Brain pericyte (primary cell): Measurements from ENCODE around the gene CBX4.

Source experiments
- DNase-seq: peaks from one replicate; pipeline ENCODE4 v3.0.0-alpha.2; 2012; ENCODE audit warnings: low read depth, low spot score

CBX4 gene

DNA sequence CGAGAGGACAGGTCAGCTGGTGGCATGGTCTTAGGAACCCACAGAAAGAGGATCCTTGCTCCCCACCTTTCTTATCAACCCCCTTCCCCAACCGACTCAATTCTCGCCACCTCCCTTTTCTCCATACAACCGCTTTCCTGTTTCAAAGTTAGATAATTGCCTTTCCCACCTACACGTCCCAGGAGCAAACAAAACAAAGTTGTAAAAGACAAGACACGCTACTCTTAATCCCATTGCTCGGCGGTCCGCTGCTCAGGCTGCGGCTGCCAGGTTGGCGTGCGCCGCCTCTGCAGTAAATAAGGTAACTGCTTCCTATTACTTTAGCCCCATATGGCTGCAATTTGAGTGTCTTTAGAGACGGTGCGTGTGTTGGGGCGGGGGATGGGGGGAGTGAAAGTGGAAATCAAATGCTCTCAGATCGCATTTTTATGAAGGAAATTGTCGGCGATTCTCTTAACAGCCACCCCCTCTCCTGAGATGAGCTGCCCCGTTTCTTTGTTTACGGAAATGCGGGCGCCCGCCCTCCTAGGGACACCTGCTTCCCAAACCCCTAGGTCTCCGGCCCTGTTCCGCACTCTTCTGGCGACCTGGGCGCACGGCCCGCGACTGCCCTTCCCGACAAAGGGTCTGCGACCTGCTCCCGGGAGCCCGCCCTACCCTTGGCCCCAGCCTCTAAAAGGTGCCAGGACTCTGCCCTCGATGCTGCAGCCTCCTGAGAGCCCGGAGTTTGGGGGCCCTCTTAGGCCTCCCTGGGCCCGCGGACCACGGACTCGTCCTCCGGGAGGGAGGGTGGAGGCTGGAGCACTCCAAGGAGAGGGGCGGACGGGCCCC is 38.7 kb downstream of the CBX4 start:
- no peak for DNase-seq

DNA sequence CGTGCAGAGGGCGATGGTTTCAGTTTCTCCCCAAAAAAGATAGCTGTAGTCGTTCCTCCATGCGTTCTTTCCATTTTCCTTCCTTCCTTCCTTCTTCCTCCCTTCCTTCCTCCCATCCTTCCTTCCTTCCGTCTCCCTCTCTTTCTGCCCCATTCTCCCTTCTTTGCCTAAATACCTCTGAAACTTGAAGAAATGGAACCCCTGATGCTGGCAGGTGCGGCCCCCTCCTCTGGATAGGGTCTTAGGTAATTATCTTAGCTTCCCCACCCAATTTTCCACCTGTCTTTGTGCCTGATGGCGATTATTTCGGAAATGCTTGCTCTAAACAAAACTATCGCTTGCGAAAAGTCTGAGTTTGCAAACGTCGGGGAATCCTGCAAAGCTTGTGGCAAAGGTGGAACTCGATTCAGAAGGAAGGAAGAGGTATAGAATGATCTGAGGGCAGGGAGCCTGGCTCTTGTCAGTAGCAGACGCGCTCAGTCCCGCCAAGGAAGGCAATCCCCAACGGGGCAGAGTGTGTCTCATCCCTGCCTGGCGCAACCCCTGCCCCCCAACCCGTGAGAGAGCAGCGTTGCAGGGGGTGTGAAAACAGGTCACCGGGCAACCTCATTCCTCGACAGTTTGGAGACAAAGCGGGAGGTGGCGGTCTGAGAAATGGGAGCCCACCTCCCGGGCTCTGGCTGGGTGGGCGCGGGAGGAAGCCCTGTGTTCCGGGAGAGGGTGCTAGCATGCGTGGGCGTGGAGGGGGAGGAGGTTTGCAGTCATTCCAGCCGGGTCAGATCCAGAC is 39.5 kb downstream of the CBX4 start:
- DNase-seq = no peak

DNA sequence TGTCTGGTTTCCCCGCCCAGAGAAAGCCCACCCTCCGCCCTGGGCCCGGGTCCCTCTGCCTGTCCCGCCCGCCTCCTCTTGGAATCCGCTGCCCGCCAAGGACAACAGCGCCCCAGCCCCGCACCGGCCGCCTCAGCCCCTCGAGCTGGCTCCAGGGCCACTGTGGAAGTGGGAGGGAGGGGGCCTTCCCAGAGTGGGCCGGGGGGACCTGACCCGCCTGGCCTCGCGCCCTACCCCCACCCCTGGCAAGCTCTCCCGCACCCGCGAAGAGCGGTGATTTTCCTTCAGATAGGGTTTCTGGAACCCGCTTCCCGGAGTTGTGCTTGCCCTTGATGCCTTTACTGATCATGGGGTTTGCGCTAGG is 40.1 kb downstream of the CBX4 start:
- no peak for DNase-seq

DNA sequence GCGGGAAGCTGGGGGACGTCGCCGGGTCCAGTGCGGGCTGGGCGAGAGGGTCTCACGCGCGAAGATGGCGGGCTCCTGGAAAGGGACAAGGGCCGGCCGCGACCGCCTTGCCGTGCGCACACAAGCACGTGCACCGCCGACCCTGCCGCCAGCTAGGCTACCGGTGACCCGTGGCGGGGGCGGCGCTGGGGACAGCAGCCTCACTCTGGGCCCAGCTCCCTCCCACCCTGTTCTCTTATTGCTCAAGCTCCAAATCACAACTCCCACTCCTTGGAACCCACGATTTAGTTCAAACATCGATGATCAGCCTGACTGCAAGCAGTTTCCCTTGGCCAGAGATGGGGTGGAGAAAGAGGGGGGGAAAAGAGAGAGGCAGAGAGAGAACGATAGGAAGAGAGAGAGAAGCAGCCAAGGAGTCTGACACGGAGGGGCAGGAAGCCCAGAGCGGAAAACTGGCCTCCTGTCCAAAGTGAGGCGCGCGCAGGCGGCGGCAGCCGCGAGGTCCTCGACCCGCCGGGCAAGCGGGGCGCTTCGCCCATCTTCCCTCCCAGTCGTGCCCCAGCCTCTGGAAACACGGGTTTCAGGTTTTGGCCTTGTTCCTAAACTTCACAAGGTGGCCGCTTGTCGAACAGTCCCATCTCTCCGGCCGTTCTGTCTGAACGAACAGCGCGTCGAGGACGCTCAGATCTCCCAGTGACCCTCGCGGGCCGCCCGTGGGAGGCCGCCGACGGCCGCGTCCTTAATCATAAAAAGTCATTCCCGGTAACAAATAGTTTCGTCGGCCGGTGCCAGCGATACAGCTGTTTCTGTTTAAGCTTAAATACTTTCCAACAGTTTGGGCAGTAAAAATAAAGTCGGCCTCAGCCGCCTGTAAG is 40.7 kb downstream of the CBX4 start:
- DNase-seq = no peak

DNA sequence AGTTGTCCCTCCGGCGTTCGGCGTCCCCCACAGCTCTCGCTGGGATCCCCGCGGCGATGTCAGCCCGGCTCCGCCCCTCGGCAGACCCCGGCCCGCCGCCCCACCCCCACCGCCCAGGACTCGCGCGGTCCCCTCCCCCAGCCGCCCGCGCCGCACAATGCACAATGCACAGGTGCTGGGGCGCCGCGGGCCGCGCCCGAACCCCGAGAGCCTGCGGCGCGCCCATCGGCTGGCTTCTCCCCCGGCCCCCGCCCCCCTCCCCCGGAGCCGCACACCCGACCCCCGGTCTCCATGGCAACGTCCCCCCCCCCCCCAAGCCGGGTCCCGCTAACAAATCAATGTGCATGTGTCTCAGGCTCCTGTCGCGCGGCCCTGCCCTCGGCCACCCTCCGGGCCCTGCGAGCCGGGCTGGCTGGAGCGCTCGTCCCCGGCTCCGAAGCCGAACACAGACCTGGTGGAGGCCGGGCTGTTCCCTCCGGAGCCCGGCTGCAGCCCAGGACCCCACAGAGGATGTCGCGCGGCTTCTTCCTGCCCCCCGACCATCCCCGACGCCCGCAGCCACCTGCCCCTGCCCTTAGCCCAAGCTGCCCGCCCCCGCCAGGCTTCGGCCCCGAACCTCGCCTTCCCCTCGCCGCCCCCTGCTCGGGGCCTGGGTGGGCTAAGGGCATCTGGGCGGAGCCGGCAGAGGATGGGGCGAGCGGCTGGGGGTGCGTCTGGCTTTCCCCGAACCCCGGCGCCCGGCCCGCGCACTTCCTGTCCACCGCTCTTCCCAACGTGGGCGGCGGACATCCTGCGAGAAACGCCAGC is 41.5 kb downstream of the CBX4 start:
- DNase-seq = no peak

DNA sequence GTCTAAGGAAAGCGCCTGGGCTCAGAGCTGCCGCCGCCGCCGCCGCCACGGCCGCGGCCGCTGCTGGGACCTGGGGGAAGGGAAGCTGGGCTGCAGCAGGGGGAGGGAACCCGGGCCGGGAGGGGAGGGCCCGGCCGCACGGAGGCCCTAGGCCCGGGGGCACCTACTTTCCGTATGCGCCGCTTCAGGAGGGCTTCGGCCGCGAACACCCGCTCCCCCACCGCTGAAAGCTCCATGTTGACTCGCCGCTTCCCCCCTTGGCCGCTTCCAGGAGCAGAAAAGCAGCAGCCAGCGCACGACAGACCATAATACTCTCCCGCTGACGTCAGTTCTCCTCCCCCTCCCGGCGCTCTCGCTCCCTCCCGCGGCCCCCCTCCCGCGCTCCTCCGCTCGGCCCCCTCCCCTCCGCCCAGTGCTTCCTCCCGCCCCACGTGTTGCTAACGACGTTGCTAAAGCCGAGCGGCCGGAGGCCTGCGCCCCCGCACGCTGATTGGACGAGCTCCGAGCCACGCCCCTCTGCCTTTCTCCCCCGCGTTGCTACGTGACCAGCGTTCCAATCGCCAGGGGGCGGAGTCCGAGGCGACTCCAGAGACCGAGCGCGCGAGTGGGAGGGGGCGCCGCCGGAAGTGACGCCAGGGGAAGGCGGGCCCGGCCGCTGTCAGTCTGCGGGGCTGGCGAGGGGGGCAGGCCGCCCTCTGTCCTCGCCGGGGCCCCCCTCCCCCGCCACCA is 42.3 kb downstream of the CBX4 start, which contains the start of gene CBX8:
CBX8 (minus strand) TSS at position 315 of the 729 bp plus-strand sequence; CDS start at position 236, 79 bp downstream.
- peak; percentile 98 for DNase-seq

DNA sequence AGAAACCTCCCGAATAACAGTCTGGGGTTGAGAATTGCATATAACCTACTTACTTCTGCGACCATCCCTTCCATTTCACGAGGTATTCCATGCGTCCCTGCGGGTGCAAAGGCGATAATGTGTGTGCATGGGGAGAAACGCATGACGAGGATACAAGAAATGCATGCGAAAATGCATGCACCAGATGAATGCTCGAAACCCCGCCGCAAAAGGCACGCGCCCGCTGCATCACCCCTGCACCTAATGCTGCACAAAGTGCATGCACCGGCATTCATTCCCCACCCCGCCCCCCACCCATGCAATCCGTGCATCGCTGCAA is 42.8 kb downstream of the CBX4 start:
- no peak for DNase-seq

DNA sequence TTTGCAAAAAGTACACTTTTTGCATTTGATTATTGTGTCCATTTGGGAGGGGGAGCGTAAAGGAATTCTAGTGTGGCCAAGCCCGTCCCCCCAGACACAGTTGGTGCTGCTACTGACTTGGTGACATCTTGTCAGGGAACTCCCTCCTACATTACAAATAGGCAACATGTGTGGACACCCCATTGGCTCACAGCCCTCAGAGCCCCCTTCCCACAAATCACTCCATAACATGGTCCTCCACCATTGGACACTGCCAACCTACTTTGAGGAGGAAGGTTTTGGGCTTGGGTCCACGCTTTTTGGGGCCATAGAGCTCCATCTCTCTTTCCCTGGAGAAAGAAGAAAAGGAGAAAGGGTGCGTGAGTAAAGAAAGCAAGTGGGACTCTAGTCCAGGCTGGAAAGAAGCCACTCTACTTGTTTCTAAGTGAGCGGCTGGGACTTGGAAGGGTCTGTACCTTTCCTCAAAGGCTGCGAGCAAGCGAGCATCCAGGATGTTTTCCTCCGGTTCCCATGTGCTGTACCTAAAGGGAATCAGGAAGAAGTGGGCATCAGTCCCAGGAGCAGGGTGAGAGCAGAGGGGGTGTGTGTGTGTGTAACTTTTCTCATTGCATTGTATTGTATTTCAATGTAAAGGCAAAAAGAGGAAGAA is 43.3 kb downstream of the CBX4 start:
- DNase-seq = no peak

DNA sequence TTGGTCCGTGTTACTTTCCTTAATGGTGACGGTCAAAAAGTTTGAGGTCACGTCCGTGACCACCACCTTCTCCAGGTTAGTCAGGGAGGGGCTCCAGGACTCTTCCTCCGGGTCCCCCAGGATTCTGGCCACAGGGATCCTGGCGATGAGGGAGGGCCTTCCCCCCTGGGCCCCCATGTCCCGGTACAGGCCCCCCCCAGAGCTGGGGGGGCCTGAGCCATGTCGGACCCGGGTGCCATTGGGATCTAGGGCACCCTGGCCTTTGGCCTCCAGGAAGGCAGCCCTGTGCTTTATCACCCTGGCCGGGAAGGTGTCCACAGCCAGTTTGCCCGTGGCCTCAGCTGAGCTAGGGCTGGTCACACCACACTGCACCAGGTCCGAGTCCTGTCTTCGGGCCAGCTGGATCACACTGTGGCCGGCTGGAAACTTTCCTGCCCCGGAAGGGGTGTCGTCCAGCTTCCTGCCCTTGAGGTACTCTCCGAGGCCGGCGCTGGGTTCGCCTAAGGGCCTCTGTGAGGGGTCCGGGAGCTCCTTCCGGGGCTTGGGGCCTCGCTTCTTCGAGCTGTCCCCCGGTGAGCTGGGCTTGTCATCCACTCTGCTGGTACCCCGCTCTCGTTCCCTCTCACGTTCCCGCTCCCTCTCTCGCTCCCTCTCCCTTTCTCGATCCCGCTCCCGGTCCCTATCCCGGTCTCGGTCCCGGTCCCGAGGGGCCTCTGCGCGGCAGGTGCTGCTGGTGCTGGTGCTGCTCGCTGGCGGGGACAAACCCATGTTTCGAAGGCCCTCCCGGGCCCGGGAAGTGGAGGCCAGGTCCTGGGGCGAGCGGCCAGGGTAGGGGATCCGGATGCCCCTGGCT is 44.4 kb downstream of the CBX4 start:
- DNase-seq = no peak

DNA sequence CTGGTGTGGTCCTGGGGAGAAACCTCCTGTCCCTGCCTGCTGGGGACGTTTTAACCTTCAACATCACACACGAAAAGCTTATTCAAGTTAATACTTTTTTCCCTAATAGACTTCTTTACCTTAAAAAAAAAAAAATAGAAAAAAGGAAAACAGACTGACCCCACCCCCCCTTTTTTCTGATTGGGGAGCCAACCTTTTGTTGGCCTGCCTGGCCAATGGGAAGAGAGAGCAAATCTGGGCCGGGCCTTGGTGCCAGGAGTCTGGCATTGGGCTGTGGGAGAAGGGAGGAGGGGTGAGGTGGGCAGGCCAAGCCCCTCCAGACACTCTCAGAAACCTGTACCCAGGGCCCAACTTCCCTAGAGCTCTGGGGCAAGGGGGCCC is 45.3 kb downstream of the CBX4 start:
- no peak for DNase-seq

DNA sequence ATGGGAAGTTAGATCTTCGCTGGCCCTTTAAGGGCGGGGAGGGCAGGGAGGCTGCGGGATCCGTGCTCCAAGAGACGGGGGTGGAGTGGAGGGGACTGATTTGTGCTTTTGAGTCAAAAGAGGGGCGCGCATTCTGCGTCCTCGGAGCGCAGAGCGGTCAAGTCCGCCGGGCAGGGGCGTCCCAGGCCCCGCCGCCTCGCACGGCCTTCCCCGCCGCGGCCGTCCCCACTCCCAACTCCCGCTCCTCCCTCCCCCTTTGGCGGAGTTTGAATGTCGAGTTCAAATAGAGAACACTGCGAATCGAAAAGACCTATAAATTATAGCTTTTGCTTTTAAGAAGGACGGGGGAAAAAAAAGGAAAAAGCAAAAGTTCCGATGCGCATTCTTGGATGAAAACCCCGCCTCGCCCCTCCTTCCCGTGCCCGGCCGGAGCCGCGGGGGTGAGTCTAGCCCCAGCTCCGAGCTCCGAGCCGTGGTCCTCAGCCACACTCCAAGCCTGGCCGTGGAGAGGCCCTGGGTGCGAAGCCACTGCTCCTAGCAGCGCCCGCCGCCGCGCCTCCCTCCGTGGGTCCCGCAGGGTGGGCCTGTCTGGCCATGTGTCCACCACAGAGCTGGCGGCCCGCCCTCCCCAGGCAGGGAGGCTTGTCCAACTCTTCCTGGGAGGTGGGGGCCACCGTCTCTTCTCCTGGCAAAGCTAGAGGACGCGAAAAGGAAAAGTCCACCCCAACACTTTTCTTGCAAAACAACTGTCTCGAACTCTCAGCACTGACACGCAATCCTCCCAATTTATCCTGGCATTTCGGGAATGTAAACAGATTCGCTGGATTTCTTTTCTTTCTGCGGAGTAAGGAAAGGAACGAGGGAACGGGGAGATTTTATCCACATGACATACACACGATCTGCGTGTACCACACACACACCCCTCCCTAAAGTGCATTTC is 46.0 kb downstream of the CBX4 start:
- no peak for DNase-seq

DNA sequence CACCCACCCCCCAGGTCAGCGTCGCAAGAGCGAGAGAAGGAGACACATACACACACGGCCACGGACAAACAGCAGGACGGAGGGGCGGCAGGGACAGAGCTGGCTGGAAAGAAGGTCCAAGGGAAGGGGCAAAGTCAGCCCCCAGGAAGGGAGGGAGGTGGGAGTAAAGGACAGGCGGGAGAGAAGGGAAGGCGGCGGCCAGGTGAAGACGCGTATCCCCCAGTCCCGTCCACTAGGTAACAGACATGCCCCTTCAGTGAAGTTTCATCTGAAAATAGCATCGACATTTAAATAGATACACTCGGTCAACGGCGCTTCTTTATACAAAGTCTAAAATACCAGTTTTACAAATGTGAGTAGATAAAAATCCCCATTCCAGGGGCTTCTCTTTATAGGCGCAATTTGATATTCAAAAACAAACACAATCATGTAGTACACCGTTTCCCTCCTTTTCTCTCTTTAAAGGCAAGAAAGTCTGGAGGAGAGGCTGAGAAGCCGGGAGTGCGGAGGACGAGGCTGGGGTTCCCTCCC is 46.8 kb downstream of the CBX4 start:
- no peak for DNase-seq

DNA sequence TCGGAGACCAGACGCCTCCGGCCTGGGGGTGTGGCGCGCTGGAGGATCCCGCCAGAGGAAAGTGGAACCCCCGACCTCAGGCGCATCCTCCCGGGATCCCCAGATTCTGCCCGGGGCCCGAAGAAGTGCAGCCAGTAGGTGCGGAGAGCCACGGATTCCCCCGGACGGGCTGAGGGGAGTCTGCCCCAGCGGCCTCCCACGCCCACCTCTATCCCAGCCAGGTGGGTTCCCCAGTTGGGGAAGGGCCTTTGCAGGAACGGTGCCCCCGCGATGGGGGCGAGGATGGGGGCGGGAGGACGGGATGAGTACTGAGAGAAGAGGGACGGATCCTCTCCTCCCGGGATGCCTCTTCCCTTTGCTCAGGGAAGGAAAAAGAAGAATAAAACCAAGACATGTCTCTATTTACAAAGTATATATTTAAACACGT is 47.5 kb downstream of the CBX4 start:
- no peak for DNase-seq

DNA sequence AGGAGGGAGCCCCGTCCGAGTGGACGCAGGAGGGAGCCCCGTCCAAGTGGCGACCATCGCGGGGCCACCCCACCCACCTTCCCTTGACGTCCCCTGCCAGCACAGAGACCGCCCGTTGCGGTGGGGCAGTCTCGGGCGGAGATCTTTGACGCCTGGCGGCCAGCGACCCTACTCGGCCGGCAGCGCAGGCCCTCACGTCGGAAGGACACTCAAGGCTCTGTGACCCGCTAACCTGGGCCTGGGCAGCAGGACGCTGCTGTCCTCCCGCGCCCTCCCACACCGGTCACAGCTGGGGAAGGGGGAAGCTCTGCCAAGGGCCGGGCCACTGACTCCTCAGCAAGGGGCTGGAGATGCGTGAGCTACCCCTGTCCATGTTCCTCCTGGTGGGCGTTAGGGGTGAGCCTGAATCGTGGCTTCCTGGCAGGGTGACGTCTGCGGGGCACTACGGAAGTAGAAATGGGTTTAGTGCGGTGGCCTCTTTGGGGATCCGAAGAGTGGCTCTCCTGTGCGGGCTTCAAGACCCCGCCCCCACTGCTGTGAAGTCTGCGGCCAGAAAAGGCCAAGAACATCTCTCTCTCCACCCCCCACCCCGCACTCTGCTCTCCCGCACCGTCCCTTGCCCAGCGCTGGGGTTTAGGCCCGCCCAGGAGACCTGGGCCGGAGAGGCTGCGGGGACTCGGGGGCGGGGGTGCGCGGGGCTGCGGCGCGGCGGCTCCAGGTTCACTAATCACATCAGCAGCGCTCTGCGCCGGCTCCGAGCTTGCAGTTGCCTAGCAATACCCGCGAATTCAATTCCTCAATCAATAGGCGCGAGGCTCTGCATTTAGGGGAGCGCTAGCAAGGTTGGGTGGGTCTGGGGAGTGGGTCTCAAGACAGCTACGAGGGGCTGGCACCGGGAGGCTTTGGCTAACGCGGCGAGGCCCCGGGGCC is 48.2 kb downstream of the CBX4 start:
- DNase-seq = no peak

DNA sequence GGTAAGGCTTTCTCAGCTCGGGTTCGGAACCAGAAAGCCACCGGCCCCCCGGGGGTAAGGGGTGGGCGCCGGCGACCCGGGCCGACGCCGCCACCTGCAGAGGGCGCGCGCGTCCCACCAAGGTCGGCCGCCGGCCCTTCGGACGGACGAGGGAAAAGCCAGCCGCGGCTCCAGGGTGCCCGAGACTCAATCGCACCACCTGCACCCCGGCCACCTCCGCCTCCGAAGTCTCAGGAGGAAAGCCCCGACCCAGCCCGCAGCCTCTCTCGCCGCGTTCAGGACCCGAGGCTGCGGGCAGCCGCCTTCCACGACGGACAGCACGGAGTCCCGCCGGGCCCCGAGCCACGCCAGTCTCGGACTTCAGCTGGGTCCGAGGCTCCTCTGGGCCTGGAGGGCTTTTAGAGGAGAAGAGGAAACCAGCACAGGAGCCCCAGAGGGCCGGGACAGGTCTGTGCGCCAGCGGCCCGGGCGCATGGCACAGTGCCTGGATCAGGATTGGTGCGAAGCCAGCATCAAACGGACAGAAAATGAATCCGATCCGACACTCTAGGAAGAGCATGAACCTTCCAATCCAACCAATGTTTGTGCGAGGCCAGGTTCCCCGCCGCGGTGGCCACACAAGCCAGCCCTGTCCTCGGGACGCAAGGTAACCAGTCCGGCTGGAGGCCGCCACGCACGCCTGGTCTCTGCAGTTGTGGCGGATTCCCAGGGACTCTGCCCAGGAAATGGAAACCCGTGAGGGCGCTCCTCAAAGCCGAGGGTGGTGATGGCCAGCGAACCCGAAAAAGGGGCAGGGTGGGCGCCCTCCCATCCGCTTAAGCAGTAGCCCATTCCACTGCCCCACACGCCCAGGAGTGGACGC is 49.1 kb downstream of the CBX4 start:
- no peak for DNase-seq
